Measurements from ENCODE around the gene UTP25. TPM values are rescaled to one million over a fixed set of nuclear protein-coding genes. Genes with fewer than 3 reads are reported as not detected.
"Not testable (repeated sequence)": the region's sequence is repeated elsewhere in the genome, so short reads cannot be mapped to it uniquely, and the experiment has no call there.

Gene UTP25
- total RNA-seq, 4 donors from 2014 or later: 3.5 to 14.9 (median 6.3) TPM

DNA sequence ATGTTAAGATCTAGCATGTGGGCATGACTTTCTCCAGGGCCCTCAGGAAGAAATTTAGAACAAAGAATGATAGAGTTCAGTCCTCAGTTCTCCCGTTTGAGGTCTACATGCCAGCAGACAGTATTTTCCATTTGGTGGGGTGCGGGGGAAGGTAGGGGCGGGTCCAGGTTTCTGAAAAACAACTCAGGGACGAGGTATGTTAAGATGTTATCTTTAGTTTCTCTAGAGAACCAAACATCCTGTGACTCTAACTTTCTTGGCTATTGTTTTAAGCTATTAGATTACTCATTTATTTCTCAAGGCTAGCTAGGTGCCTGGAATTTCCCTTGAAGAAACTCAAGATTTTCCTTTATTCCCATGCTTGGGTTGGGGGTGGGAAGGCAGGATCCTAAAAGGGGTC, 67.9 kb downstream of the UTP25 start:
- Histone ChIP-seq H3K4me3 (no peak overlapping the region), H3K27me3 (no peaks in the 10 kb centered on the region), H3K4me1 (no peaks in the 10 kb centered on the region), H3K27ac (no peak overlapping the region), H3K36me3 (no peaks in the 10 kb centered on the region), H3K9me3 (no peaks in the 10 kb centered on the region)
- TF ChIP-seq POLR2A (IDR thresholded peaks at IDR 0.05): no peak
- TF ChIP-seq, protein P1, sequence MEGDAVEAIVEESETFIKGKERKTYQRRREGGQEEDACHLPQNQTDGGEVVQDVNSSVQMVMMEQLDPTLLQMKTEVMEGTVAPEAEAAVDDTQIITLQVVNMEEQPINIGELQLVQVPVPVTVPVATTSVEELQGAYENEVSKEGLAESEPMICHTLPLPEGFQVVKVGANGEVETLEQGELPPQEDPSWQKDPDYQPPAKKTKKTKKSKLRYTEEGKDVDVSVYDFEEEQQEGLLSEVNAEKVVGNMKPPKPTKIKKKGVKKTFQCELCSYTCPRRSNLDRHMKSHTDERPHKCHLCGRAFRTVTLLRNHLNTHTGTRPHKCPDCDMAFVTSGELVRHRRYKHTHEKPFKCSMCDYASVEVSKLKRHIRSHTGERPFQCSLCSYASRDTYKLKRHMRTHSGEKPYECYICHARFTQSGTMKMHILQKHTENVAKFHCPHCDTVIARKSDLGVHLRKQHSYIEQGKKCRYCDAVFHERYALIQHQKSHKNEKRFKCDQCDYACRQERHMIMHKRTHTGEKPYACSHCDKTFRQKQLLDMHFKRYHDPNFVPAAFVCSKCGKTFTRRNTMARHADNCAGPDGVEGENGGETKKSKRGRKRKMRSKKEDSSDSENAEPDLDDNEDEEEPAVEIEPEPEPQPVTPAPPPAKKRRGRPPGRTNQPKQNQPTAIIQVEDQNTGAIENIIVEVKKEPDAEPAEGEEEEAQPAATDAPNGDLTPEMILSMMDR (IDR thresholded peaks at IDR 0.05): no peak
- DNase-seq: no peak

DNA sequence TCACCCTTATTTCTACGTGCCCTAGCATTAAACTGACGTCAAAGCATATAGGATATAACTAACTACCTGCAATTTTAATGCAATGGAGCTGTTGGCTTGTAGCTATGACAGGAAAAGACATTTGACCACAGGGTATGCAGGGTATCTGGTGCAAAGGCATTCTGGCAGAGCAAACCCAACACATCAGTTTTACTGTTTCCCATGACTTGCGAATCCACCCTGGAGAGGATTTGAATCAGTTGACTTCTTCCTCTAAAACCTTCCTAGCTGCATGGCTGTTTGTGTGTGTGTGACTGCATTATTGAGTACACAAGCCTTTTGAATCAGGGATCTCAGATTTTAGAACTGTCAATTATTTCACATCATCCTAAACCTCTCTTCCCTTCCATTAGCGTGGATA, 68.6 kb downstream of the UTP25 start:
- Histone ChIP-seq H3K36me3 (no peaks in the 10 kb centered on the region), H3K27me3 (no peaks in the 10 kb centered on the region), H3K9me3 (no peaks in the 10 kb centered on the region), H3K27ac (no peak overlapping the region), H3K4me3 (no peak overlapping the region), H3K4me1 (no peaks in the 10 kb centered on the region)
- no peak for DNase-seq
- TF ChIP-seq, protein P1 (IDR thresholded peaks at IDR 0.05): no peak
- TF ChIP-seq POLR2A (IDR thresholded peaks at IDR 0.05): no peak

DNA sequence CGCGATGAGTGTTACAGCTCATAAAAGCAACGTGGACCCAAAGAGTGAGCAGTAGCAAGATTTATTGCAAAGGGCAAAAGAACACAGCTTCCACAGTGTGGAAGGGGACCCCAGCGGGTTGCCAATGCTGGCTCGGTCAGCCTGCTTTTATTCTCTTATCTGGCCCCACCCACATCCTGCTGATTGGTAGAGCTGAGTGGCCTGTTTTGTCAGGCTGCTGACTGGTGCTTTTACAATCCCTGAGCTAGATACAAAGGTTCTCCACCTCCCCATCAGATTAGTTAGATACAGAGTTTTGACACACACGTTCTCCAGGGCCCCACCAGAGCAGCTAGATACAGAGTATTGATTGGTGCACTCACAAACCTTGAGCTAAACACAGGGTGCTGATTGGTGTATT, 70.5 kb downstream of the UTP25 start:
- H3K36me3 ChIP-seq, H3K27ac ChIP-seq, DNase-seq, H3K4me3 ChIP-seq, H3K4me1 ChIP-seq, H3K9me3 ChIP-seq, H3K27me3 ChIP-seq: not testable (repeated sequence)

DNA sequence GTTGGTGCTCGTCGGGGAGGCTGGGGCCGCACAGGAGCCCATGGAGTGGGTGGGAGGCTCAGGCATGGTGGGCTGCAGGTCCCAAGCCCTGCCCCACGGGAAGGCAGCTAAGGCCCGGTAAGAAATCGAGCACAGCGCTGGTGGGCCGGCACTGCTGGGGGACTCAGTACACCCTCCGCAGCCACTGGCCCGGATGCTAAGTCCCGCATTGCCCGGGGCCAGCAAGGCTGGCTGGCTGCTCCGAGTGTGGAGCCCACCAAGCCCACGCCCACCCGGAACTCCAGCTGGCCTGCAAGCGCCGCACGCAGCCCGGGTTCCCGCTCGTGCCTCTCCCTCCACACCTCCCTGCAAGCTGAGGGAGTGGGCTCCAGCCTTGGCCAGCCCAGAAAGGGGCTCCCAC, 71.1 kb downstream of the UTP25 start:
- H3K27ac ChIP-seq, H3K9me3 ChIP-seq, H3K4me3 ChIP-seq, DNase-seq, H3K27me3 ChIP-seq, H3K36me3 ChIP-seq, H3K4me1 ChIP-seq: not testable (repeated sequence)

DNA sequence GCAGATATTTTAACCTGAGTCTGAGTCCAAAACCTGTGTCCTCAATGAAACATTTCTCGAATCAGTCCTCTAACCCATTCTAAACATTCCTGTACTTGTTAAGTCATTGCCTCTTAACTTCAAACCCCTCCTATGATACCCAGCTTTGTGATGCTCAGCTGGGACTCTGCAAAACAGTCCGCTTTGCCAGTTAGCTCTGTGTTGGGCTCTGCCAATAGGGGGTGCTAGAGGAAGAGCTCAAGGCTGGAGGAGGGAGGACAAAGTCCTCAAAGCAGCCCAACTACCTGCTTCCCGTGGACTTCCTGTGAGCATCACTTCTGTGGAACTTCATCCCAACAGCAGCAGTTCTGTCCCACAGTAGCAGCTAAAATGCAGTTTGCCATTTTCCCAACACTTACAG, 72.2 kb downstream of the UTP25 start:
- no peak for DNase-seq
- no peak for TF ChIP-seq POLR2A (IDR thresholded peaks at IDR 0.05)
- TF ChIP-seq, protein P1 (IDR thresholded peaks at IDR 0.05): no peak
- H3K36me3 ChIP-seq: no peaks in the 10 kb centered on the region
- no peak overlapping the region for H3K27ac ChIP-seq
- H3K27me3 ChIP-seq: no peaks in the 10 kb centered on the region
- no peaks in the 10 kb centered on the region for H3K4me1 ChIP-seq
- no peak overlapping the region for H3K4me3 ChIP-seq
- H3K9me3 ChIP-seq: no peaks in the 10 kb centered on the region

DNA sequence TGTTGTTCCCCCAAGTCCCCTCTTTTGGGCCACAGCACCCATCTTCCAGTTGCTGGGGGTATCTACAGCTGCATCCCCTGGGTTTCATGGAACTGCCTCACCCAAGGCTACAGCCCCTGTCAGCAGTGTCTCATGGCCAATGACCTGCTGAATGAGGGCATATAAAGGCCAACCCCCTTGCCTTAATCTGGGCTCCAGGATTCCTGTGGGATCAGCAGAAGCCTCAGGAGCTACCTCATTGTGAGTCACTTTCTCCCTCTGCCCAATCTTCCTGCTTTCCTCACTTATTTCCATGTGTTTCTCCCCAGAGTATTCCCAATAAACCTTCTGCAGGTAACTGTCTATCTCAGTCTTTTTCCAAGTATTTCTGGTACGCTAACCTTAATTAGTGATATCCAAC, 73.0 kb downstream of the UTP25 start:
- Histone ChIP-seq H3K4me3 (no peak overlapping the region), H3K4me1 (no peaks in the 10 kb centered on the region), H3K27ac (no peak overlapping the region), H3K27me3 (no peaks in the 10 kb centered on the region), H3K9me3 (no peaks in the 10 kb centered on the region), H3K36me3 (no peaks in the 10 kb centered on the region)
- TF ChIP-seq, protein P1 (IDR thresholded peaks at IDR 0.05): no peak
- no peak for TF ChIP-seq POLR2A (IDR thresholded peaks at IDR 0.05)
- no peak for DNase-seq

DNA sequence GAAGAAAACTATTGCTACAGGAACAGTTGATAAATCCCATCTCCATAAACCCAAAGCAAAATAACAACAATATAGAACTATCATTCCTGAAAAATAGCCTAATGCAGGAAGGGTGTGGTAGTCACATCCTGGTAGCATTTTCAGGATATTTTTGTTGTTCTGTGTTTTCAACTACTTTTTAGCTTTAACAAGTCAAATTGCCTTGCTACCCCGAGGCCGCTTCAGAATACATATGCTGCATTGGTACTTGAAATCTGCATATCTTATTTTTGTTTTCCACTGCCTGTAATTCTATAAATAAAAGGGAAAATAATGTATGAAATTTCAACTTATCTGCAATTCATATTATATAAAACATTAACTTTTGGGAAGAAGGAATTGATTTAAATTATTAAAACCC, 73.4 kb downstream of the UTP25 start:
- no peaks in the 10 kb centered on the region for H3K27me3 ChIP-seq
- TF ChIP-seq POLR2A (IDR thresholded peaks at IDR 0.05): no peak
- TF ChIP-seq, protein P1 (IDR thresholded peaks at IDR 0.05): no peak
- H3K27ac ChIP-seq: no peak overlapping the region
- no peak for DNase-seq
- H3K4me1 ChIP-seq: no peaks in the 10 kb centered on the region
- H3K4me3 ChIP-seq: no peak overlapping the region
- no peaks in the 10 kb centered on the region for H3K9me3 ChIP-seq
- H3K36me3 ChIP-seq: no peaks in the 10 kb centered on the region

DNA sequence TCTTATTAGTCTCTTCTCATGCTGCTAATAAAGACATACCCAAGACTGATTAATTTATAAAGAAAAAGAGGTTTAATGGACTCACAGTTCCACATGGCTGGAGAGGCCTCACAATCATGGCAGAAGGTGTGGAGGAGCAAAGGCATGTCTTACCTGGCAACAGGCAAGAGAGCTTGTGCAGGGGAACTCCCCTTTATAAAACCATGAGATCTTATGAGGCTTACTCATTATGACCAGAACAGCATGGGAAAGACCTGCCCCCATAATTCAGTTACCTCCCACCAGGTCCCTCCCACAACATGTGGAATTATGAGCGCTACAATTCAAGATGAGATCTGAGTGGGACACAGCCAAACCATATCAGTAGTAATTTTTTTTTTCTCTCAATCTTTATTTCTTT, 77.0 kb downstream of the UTP25 start:
- H3K36me3 ChIP-seq, H3K27ac ChIP-seq, H3K4me1 ChIP-seq, DNase-seq, H3K4me3 ChIP-seq, H3K27me3 ChIP-seq, H3K9me3 ChIP-seq: not testable (repeated sequence)
